IMR-90 (cell line): Measurements from ENCODE around the gene GMPPA. TPM values are rescaled to one million over a fixed set of nuclear protein-coding genes. Genes with fewer than 3 reads are reported as not detected.

Experiments
- ATAC-seq: fragments of 200-7000 bp; cut with Tn5 transposase; 2 replicates; pipeline ENCODE4 v1.9.1; 2020; ENCODE audit warnings: low read depth, mild to moderate bottlenecking, moderate library complexity
- BruUV-seq: library from RNA; stranded (reverse); fragments of 400-500 nt; replicated peaks from 2 replicates; lab custom pipeline; 2021; lab: Mats Ljungman, UMichigan
- CTCF ChIA-PET: fragments of 300-600 bp; formaldehyde crosslinking; extraction: SDS; loops from one replicate; lab custom pipeline; 2021; ENCODE audit warnings: antibody characterized with exemption; lab: Yijun Ruan, JAX
- POLR2A ChIA-PET: fragments of 300-600 bp; sonication (Branson Sonifier 250); formaldehyde crosslinking; loops from one replicate; lab custom pipeline; 2022; ENCODE audit warnings: antibody characterized with exemption; ENCODE audit not compliant: unreplicated experiment; lab: Charles Lee
- DNase-seq: peaks from one replicate; pipeline ENCODE4 v3.0.0; 2013
- H2AFZ ChIP-seq: replicated peaks from 2 replicates; pipeline ENCODE3; 2013; ENCODE audit warnings: low read length, mild to moderate bottlenecking; ENCODE audit not compliant: poor library complexity
- H2AK5ac ChIP-seq: 2 replicates; pipeline ENCODE4 v1.6.1; 2013; ENCODE audit warnings: low read depth, low read length, inconsistent platforms
- H2AK9ac ChIP-seq: replicated peaks from 2 replicates; pipeline ENCODE3; 2013; ENCODE audit warnings: mild to moderate bottlenecking, low read depth, low read length, moderate library complexity; ENCODE audit not compliant: poor library complexity
- H2BK120ac ChIP-seq: 2 replicates; pipeline ENCODE4 v1.6.1; 2013; ENCODE audit warnings: low read depth, low read length, inconsistent platforms
- H2BK15ac ChIP-seq: 3 replicates; pipeline ENCODE4 v1.6.1; 2013; ENCODE audit warnings: low read depth, low read length, inconsistent platforms
- H2BK20ac ChIP-seq: 2 replicates; pipeline ENCODE4 v1.6.1; 2013; ENCODE audit warnings: low read depth, mild to moderate bottlenecking, inconsistent platforms, low read length, moderate library complexity
- H2BK5ac ChIP-seq: 2 replicates; pipeline ENCODE4 v1.6.1; 2013; ENCODE audit warnings: mild to moderate bottlenecking, low read depth, low read length, inconsistent platforms; ENCODE audit not compliant: poor library complexity, severe bottlenecking
- H3K14ac ChIP-seq: replicated peaks from 2 replicates; pipeline ENCODE4 v1.6.1; 2013; ENCODE audit warnings: low read depth, low read length, inconsistent platforms
- H3K18ac ChIP-seq: 2 replicates; pipeline ENCODE4 v1.6.1; 2013; ENCODE audit warnings: low read depth, low read length, control low read depth
- H3K23ac ChIP-seq: 2 replicates; pipeline ENCODE4 v1.6.1; 2013; ENCODE audit warnings: low read depth, low read length, inconsistent platforms
- H3K27ac ChIP-seq: 2 replicates; pipeline ENCODE4 v1.5.1; 2013; ENCODE audit warnings: mild to moderate bottlenecking, control low read depth, low read length; ENCODE audit not compliant: insufficient read depth
- H3K27me3 ChIP-seq: 2 replicates; pipeline ENCODE4 v1.6.1; 2013; ENCODE audit warnings: low read length; ENCODE audit not compliant: control insufficient read depth, insufficient read depth
- H3K36me3 ChIP-seq: 2 replicates; pipeline ENCODE4 v1.6.1; 2013; ENCODE audit warnings: low read length, mixed read lengths; ENCODE audit not compliant: control insufficient read depth, insufficient read depth
- H3K4ac ChIP-seq: 2 replicates; pipeline ENCODE4 v1.6.1; 2013; ENCODE audit warnings: low read depth, low read length, inconsistent platforms
- H3K4me1 ChIP-seq: 2 replicates; pipeline ENCODE4 v1.6.1; 2013; ENCODE audit warnings: low read length, mixed read lengths; ENCODE audit not compliant: control insufficient read depth, insufficient read depth
- H3K4me2 ChIP-seq: 2 replicates; pipeline ENCODE4 v1.6.1; 2013; ENCODE audit warnings: low read depth, mild to moderate bottlenecking, control low read depth, low read length, moderate library complexity
- H3K4me3 ChIP-seq: 2 replicates; pipeline ENCODE4 v1.5.1; 2013; ENCODE audit warnings: low read depth, mild to moderate bottlenecking, control low read depth, low read length, moderate library complexity; ENCODE audit not compliant: insufficient read depth
- H3K56ac ChIP-seq: 2 replicates; pipeline ENCODE4 v1.6.1; 2013; ENCODE audit warnings: low read length, inconsistent platforms; ENCODE audit not compliant: insufficient read depth; ENCODE audit errors: extremely low read depth
- H3K79me1 ChIP-seq, 2 experiments: 2 replicates each; pipeline ENCODE4 v1.6.1; 2013; ENCODE audit warnings: low read length in 2 of 2, inconsistent platforms in 1 of 2, low read depth in 1 of 2
- H3K9ac ChIP-seq: 2 replicates; pipeline ENCODE4 v1.6.1; 2013; ENCODE audit warnings: low read depth, low read length, control low read depth
- H3K9me1 ChIP-seq: 2 replicates; pipeline ENCODE4 v1.6.1; 2013; ENCODE audit warnings: low read length, inconsistent platforms; ENCODE audit not compliant: insufficient read depth
- H3K9me3 ChIP-seq: 2 replicates; pipeline ENCODE4 v1.6.1; 2013; ENCODE audit warnings: low read length; ENCODE audit not compliant: control insufficient read depth, insufficient read depth
- H4K20me1 ChIP-seq: 2 replicates; pipeline ENCODE4 v1.6.1; 2013; ENCODE audit warnings: low read length, inconsistent platforms; ENCODE audit not compliant: insufficient read depth
- H4K5ac ChIP-seq: 2 replicates; pipeline ENCODE4 v1.6.1; 2013; ENCODE audit warnings: mild to moderate bottlenecking, low read depth, low read length, control low read depth
- H4K8ac ChIP-seq, 2 experiments: 2 replicates each; pipeline ENCODE4 v1.6.1; 2013; ENCODE audit warnings: low read depth in 2 of 2, low read length in 2 of 2, control low read depth in 1 of 2, inconsistent platforms in 1 of 2
- H4K91ac ChIP-seq: 2 replicates; pipeline ENCODE4 v1.6.1; 2013; ENCODE audit warnings: low read depth, low read length, inconsistent platforms; ENCODE audit not compliant: insufficient read depth
- CEBPB ChIP-seq: IDR thresholded peaks from 2 replicates; pipeline ENCODE4 v1.6.1; 2012; ENCODE audit warnings: low read depth, low read length, improper control_type of control experiment
- CHD1 ChIP-seq: IDR thresholded peaks from 2 replicates; pipeline ENCODE4 v1.6.1; 2012; ENCODE audit warnings: low read depth, low read length, improper control_type of control experiment
- FOS ChIP-seq: fragments of 150-350 bp; IDR thresholded peaks from 2 replicates; pipeline ENCODE4 v1.6.1; 2016; ENCODE audit warnings: low read depth, low read length
- MAFK ChIP-seq: IDR thresholded peaks from 2 replicates; pipeline ENCODE4 v1.6.1; 2012; ENCODE audit warnings: low read depth, low read length, improper control_type of control experiment
- MAZ ChIP-seq: IDR thresholded peaks from 2 replicates; pipeline ENCODE4 v1.6.1; 2012; ENCODE audit warnings: low read depth, mild to moderate bottlenecking, low read length, improper control_type of control experiment, moderate library complexity, borderline replicate concordance
- MXI1 ChIP-seq: IDR thresholded peaks from 2 replicates; pipeline ENCODE4 v1.6.1; 2012; ENCODE audit warnings: low read depth, mild to moderate bottlenecking, low read length, moderate library complexity, borderline replicate concordance
- NFE2L2 ChIP-seq: fragments of 150-350 bp; IDR thresholded peaks from 2 replicates; pipeline ENCODE4 v1.6.1; 2016; ENCODE audit warnings: low read depth, mild to moderate bottlenecking, low read length
- POLR2A ChIP-seq: IDR thresholded peaks from 2 replicates; pipeline ENCODE4 v1.6.1; 2012; ENCODE audit warnings: mild to moderate bottlenecking, low read depth, low read length
- RAD21 ChIP-seq: IDR thresholded peaks from 2 replicates; pipeline ENCODE4 v1.6.1; 2012; ENCODE audit warnings: low read length, improper control_type of control experiment
- RCOR1 ChIP-seq: IDR thresholded peaks from 2 replicates; pipeline ENCODE4 v1.6.1; 2012; ENCODE audit warnings: mild to moderate bottlenecking, low read length, improper control_type of control experiment; ENCODE audit not compliant: insufficient replicate concordance
- RFX5 ChIP-seq: IDR thresholded peaks from 2 replicates; pipeline ENCODE4 v1.8.0; 2012; ENCODE audit warnings: low read depth, mild to moderate bottlenecking, low read length, moderate library complexity
- SMC3 ChIP-seq: fragments of 150-350 bp; IDR thresholded peaks from 2 replicates; pipeline ENCODE4 v1.6.1; 2016; ENCODE audit warnings: low read depth, mild to moderate bottlenecking, antibody characterized with exemption, low read length, moderate library complexity
- WGBS, 2 experiments: methylation state at CpG; one replicate each; pipeline versions ENCODE4 v1.1.5 to v1.1.7; 2013; ENCODE audit warnings: missing lambda C conversion rate in 2 of 2; ENCODE audit not compliant: insufficient read length in 1 of 2; ENCODE audit errors: extremely low coverage in 2 of 2; 5-methylcytosine and 5-hydroxymethylcytosine counted together
- dilution Hi-C: fragments of 300-500 bp; cut with HindIII; formaldehyde crosslinking; loops from one replicate; pipeline ENCODE4 v1.14.3; 2018; ENCODE audit warnings: low sequenced_read_pairs; ENCODE audit not compliant: unreplicated experiment
- in situ Hi-C: fragments of 300-500 bp; cut with MboI; formaldehyde crosslinking; loops from 3 replicates; pipeline ENCODE4 v1.14.3; 2019; ENCODE audit warnings: low sequenced_read_pairs, inconsistent platforms, mixed read lengths
- intact Hi-C: fragments of 100-400 bp; cut with micrococcal nuclease; formaldehyde crosslinking; loops from 2 replicates; pipeline ENCODE4 v1.10.0; 2022
- polyA plus RNA-seq, 3 experiments: library from polyadenylated mRNA; depleted of rRNA; stranded (reverse); fragments of >200 nt; gene quantifications; 2 replicates each; pipeline ENCODE4 v1.2.3, GENCODE V29; 2012; ENCODE audit warnings: low replicate concordance in 1 of 3
- total RNA-seq: library from RNA; depleted of rRNA; stranded (reverse); fragments of >200 nt; gene quantifications from 2 replicates; pipeline ENCODE4 v1.2.3, GENCODE V29; 2012
- TF ChIP-seq, protein P1 (sequence below): fragments of 150-350 bp; IDR thresholded peaks from 2 replicates; pipeline ENCODE4 v1.6.1; 2017; ENCODE audit warnings: mild to moderate bottlenecking, antibody characterized with exemption, low read length, low read depth
- TF ChIP-seq, protein P2 (sequence below): conservative IDR thresholded peaks from 2 replicates; pipeline ENCODE4 v1.5.1; 2012; ENCODE audit warnings: mild to moderate bottlenecking, low read depth, low read length, improper control_type of control experiment
- TF ChIP-seq, protein P3 (sequence below): fragments of 150-350 bp; IDR thresholded peaks from 2 replicates; pipeline ENCODE4 v1.6.1; 2016; ENCODE audit warnings: low read depth, mild to moderate bottlenecking, low read length, moderate library complexity, borderline replicate concordance

The GMPPA gene
- total and polyA plus RNA-seq, 2 of the 4 experiments (the other 2 are of a cell fraction): 103 to 134 TPM

DNA sequence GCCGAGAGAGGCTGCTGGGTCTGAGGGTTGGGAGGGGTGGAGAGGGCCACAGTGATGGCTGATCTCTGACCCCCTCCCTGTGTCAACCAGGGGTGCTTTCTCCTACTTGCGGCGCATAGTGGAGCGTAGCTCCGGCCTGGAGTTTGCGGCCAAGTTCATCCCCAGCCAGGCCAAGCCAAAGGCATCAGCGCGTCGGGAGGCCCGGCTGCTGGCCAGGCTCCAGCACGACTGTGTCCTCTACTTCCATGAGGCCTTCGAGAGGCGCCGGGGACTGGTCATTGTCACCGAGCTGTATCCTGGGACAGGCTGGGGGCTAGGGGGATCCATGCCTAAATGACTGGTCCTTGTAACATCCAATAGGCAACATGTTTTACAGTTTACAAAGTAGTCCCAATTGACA lies 20.9 kb upstream of the GMPPA start:
- Histone ChIP-seq H2BK15ac (no peak overlapping the region), H2AK9ac (no peak overlapping the region), H3K9ac (no peak overlapping the region), H2BK20ac (no peak overlapping the region), H3K27me3 (no peaks in the 10 kb centered on the region), H3K23ac (no peak overlapping the region), H4K8ac (no peak overlapping the region), H3K4ac (no peak overlapping the region), H3K9me1 (no peaks in the 10 kb centered on the region), H3K4me1 (peaks cover 3% of the 10 kb centered on the region; the same call in 1 of the 2 replicates), H3K4me2 (no peak overlapping the region), H3K14ac (no peak overlapping the region), H2AK5ac (no peak overlapping the region), H3K27ac (no peak overlapping the region), H4K91ac (no peak overlapping the region), H4K5ac (no peak overlapping the region), H2BK120ac (no peak overlapping the region), H3K79me1 (no peaks in the 10 kb centered on the region), H4K20me1 (no peaks in the 10 kb centered on the region), H3K56ac (no peak overlapping the region), H3K9me3 (no peaks in the 10 kb centered on the region), H3K4me3 (no peak overlapping the region), H3K18ac (no peak overlapping the region), H2AFZ (no peak overlapping the region), H2BK5ac (no peak overlapping the region), H3K36me3 (peaks cover 56% of the 10 kb centered on the region)
- ATAC-seq (no peak), DNase-seq (no peak)
- POLR2A ChIA-PET: no interaction called here
- CTCF ChIA-PET: interaction anchor here (1.0 to 1.8 kb wide), 2 partner anchors 18 to 75 kb away, joined by 3 to 4 read pairs; a partner anchor contains a TSS
- intact Hi-C loops (no loop called here), dilution Hi-C loops (no loop called here), in situ Hi-C loops (no loop called here)
- no CpG with 5 or more reads among the region's 15 CpGs for WGBS, 2 experiments
- TF ChIP-seq, protein P1, sequence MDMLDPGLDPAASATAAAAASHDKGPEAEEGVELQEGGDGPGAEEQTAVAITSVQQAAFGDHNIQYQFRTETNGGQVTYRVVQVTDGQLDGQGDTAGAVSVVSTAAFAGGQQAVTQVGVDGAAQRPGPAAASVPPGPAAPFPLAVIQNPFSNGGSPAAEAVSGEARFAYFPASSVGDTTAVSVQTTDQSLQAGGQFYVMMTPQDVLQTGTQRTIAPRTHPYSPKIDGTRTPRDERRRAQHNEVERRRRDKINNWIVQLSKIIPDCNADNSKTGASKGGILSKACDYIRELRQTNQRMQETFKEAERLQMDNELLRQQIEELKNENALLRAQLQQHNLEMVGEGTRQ: no peak
- no peak for TF ChIP-seq CHD1
- TF ChIP-seq, protein P2, sequence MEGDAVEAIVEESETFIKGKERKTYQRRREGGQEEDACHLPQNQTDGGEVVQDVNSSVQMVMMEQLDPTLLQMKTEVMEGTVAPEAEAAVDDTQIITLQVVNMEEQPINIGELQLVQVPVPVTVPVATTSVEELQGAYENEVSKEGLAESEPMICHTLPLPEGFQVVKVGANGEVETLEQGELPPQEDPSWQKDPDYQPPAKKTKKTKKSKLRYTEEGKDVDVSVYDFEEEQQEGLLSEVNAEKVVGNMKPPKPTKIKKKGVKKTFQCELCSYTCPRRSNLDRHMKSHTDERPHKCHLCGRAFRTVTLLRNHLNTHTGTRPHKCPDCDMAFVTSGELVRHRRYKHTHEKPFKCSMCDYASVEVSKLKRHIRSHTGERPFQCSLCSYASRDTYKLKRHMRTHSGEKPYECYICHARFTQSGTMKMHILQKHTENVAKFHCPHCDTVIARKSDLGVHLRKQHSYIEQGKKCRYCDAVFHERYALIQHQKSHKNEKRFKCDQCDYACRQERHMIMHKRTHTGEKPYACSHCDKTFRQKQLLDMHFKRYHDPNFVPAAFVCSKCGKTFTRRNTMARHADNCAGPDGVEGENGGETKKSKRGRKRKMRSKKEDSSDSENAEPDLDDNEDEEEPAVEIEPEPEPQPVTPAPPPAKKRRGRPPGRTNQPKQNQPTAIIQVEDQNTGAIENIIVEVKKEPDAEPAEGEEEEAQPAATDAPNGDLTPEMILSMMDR: no peak
- no peak for TF ChIP-seq RCOR1
- TF ChIP-seq, protein P3, sequence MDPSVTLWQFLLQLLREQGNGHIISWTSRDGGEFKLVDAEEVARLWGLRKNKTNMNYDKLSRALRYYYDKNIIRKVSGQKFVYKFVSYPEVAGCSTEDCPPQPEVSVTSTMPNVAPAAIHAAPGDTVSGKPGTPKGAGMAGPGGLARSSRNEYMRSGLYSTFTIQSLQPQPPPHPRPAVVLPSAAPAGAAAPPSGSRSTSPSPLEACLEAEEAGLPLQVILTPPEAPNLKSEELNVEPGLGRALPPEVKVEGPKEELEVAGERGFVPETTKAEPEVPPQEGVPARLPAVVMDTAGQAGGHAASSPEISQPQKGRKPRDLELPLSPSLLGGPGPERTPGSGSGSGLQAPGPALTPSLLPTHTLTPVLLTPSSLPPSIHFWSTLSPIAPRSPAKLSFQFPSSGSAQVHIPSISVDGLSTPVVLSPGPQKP: no peak
- TF ChIP-seq POLR2A: no peak
- TF ChIP-seq FOS: no peak
- TF ChIP-seq MAFK: no peak
- no peak for TF ChIP-seq RAD21
- TF ChIP-seq RFX5: no peak
- no peak for TF ChIP-seq MXI1
- TF ChIP-seq NFE2L2: no peak
- no peak for TF ChIP-seq CEBPB
- no peak for TF ChIP-seq SMC3
- TF ChIP-seq MAZ: no peak
- no TSS peak for BruUV-seq
